ENCODE data around the gene CYFIP2. TPM values are rescaled to one million over a fixed set of nuclear protein-coding genes. Genes with fewer than 3 reads are reported as not detected.

CYFIP2 gene
- total RNA-seq, 1 donor from 2014 or later, result 36.6 TPM

DNA sequence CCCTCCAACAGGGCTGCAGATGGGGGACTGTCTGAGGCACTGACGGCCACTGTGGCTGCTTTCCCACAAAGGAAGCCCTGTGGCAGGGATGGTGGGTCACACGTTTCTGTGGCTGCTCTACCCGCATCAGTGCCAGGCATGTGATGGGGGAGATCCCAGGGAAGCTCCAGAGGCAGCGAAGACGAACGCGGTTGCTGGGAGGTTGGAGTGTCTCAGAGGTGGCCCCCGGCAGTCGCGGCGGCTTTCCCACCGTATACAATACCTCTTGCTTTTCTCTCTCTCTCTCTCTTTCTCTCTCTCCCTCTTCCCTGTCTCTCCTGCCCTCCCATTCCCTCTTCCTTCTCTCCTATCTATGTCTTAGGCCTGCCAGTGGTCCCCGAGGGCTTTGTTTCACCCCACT, 56.7 kb downstream of the CYFIP2 start:
- Histone ChIP-seq H3K4me3 (no peak overlapping the region), H3K9me3 (no peaks in the 10 kb centered on the region), H3K4me1 (no peaks in the 10 kb centered on the region), H3K27me3 (ENCODE audit: low read depth) (no peaks in the 10 kb centered on the region), H3K27ac (no peak overlapping the region), H3K36me3 (peaks cover 47% of the 10 kb centered on the region)
- no peak for DNase-seq
- no peak for ATAC-seq
- TF ChIP-seq, protein P1, sequence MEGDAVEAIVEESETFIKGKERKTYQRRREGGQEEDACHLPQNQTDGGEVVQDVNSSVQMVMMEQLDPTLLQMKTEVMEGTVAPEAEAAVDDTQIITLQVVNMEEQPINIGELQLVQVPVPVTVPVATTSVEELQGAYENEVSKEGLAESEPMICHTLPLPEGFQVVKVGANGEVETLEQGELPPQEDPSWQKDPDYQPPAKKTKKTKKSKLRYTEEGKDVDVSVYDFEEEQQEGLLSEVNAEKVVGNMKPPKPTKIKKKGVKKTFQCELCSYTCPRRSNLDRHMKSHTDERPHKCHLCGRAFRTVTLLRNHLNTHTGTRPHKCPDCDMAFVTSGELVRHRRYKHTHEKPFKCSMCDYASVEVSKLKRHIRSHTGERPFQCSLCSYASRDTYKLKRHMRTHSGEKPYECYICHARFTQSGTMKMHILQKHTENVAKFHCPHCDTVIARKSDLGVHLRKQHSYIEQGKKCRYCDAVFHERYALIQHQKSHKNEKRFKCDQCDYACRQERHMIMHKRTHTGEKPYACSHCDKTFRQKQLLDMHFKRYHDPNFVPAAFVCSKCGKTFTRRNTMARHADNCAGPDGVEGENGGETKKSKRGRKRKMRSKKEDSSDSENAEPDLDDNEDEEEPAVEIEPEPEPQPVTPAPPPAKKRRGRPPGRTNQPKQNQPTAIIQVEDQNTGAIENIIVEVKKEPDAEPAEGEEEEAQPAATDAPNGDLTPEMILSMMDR (IDR thresholded peaks at IDR 0.05), result no peak
- intact Hi-C loops (cut with DNase I), result no loop called here

DNA sequence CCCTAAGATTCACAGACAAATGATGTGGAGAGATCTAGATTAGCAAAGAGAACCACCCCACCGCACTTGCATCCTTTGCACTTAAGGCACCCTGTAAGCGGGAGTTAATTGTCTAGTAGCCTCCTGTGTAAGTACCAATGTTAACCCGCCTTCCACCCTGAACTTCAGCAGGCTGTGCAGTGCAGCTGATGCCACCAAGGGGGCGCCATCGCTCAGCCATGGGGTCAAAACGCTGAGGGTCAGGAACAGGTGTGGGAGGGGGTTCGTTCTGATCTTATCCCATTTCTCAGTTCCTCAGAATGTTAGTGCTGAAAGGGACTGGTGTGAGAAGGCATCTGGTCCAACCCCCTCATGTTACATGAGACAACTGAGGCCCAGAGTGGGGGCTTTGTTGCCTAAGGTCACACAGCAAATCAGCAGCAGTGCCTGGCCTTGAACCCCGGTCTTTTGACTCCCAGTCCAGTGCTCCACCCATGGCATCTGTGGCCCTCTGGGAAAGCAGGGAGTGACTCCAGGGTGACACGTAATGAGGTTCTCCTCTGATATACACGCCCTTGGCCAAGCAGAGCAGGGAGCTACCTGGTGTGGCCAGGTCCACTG, 57.3 kb downstream of the CYFIP2 start:
- intact Hi-C loops (cut with DNase I), result no loop called here
- ATAC-seq, result no peak
- Histone ChIP-seq H3K9me3 (no peaks in the 10 kb centered on the region), H3K27ac (no peak overlapping the region), H3K27me3 (ENCODE audit: low read depth) (no peaks in the 10 kb centered on the region), H3K36me3 (peaks cover 47% of the 10 kb centered on the region), H3K4me3 (no peak overlapping the region), H3K4me1 (no peaks in the 10 kb centered on the region)
- TF ChIP-seq, protein P1 (IDR thresholded peaks at IDR 0.05), result no peak
- no peak for DNase-seq

DNA sequence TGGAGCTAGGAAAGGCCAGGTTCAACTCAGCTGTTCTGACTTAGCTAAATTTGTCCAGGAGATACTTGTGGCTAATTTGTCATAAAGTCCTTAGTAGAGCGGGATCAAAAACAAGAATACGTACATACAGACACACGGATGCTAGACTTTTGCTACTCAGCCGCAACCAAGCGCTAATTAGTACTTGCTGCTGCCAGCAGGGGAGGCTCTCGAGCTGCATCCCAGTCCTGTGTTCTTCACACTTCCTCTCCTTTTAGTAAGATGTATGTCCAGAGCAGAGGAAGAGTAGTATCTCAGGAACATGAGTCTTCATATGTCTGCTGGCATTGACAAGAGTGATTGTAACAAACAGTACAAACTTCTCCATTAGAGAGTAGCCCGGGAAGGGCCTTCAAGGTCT, 58.3 kb downstream of the CYFIP2 start:
- H3K36me3 ChIP-seq, result peaks cover 47% of the 10 kb centered on the region
- DNase-seq, result no peak
- H3K4me1 ChIP-seq, result no peaks in the 10 kb centered on the region
- no peak overlapping the region for H3K4me3 ChIP-seq
- intact Hi-C loops (cut with DNase I), result no loop called here
- no peaks in the 10 kb centered on the region for H3K9me3 ChIP-seq
- no peak overlapping the region for H3K27ac ChIP-seq
- TF ChIP-seq, protein P1 (IDR thresholded peaks at IDR 0.05), result peak; percentile 18
- no peak for ATAC-seq
- H3K27me3 ChIP-seq (ENCODE audit: low read depth), result no peaks in the 10 kb centered on the region

DNA sequence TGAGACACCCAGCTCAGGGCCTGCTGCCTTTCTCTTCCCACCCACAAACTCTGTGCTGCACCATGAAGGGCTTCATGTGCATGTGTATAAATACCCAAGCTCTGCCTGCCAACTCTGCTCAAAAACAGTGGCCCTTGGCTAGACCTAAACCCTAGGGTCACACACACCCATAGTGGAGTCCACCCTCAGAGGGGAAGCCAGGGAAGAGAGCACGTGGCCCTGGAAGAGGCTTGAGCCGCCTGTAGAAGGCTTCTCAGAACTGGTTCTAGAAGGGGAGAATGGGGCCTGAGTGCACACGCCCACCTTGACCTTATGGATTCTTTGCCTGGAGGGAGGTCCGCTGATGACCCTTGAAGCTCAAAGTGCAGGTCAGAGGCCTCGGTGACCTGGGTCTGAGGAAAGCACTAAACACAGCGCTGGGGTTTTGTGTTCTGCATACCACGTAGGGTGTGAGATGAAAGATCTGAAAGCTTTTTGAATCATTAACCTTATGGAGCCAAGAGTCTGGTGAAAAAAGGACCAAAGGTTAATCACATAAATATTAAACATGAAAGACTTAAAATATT, 60.6 kb downstream of the CYFIP2 start:
- H3K36me3 ChIP-seq, result peaks cover 36% of the 10 kb centered on the region
- H3K4me3 ChIP-seq, result no peak overlapping the region
- H3K4me1 ChIP-seq, result no peaks in the 10 kb centered on the region
- H3K27ac ChIP-seq, result no peak overlapping the region
- intact Hi-C loops (cut with DNase I), result no loop called here
- TF ChIP-seq, protein P1 (IDR thresholded peaks at IDR 0.05), result no peak
- no peaks in the 10 kb centered on the region for H3K27me3 ChIP-seq (ENCODE audit: low read depth)
- no peaks in the 10 kb centered on the region for H3K9me3 ChIP-seq
- DNase-seq (no peak), ATAC-seq (no peak)

DNA sequence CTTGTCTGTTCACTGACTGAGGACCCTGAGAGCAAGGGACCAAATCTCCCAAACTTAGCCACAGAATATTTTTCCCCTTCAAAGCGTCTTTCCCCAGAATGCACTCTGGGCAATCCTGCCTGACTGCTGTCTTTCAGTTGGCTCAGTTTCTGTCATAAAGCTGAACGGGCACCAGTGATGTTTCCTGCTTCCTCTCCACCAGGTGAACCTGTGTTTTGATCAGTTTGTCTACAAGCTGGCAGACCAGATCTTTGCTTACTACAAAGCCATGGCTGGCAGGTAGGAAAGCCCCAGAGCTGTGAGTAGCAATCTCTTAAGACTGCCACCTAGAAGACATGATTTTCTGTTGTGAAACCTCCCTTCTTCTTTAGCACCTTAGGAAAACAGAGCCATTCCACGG, 61.8 kb downstream of the CYFIP2 start:
- Histone ChIP-seq H3K27ac (no peak overlapping the region), H3K27me3 (ENCODE audit: low read depth) (no peaks in the 10 kb centered on the region), H3K4me3 (no peak overlapping the region), H3K36me3 (peaks cover 31% of the 10 kb centered on the region), H3K9me3 (no peaks in the 10 kb centered on the region), H3K4me1 (no peaks in the 10 kb centered on the region)
- no peak for DNase-seq
- intact Hi-C loops (cut with DNase I), result no loop called here
- TF ChIP-seq, protein P1 (IDR thresholded peaks at IDR 0.05), result no peak
- no peak for ATAC-seq

All from lower lobe of right lung (tissue), 2 donors.